ENCODE data around the gene MACROD2. TPM values are rescaled to one million over a fixed set of nuclear protein-coding genes. Genes with fewer than 3 reads are reported as not detected.

The MACROD2 gene
- total and polyA plus RNA-seq, 4 donors = 0.66 to 10.5 (median 3.3) TPM

DNA sequence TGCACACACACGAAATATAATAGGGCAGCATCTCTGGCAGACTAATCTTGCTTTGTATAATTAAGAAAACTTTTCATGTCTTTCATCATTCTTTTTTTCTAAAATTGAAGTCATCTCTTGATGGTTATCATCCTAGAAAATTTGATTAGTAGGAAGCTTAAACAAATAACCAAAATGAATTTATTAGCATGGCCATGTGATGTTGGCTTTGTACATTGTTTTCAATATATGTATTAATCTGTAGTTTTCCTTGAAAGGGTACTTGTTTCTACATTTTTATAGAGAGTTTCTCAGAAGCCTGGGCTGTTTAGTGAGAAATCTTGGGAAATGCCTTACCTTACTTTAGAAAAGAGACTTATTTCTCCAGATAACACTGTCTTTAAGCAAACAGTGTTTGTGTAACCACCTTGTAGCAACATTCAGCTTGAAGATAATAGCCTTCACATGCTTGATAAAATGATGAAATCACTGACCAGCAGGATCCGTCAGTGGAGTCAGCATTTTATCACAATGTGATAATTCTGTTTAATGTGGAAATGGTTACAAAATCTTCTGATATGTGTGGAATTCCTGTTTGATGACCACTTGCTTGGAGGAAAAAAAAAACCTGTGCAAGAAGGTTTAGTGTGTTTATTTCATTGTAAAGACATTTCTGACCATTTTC, 147.8 kb downstream of the MACROD2 start:
- H3K4me3 ChIP-seq (ENCODE audit: low read depth in 1 of 3, low read length in 3 of 3) = no peak overlapping the region
- H3K27me3 ChIP-seq (ENCODE audit: control insufficient read depth in 4 of 4, insufficient read depth in 4 of 4, low read length in 3 of 4) = no peaks in the 10 kb centered on the region
- no peak for DNase-seq (ENCODE audit: low spot score)
- peak in 1 of 2 donors; percentile 5 for TF ChIP-seq HNF4A (conservative IDR thresholded peaks at IDR 0.05)
- no peak for TF ChIP-seq TAF1 (conservative IDR thresholded peaks at IDR 0.05)
- peak in 1 of 2 donors; percentile 12 for TF ChIP-seq EGR1 (IDR thresholded peaks at IDR 0.05; ENCODE audit: low read depth in 2 of 2)
- H3K36me3 ChIP-seq (ENCODE audit: control insufficient read depth in 4 of 4, insufficient read depth in 3 of 4, low read depth in 1 of 4, low read length in 3 of 4) = no peaks in the 10 kb centered on the region
- H3K4me1 ChIP-seq (ENCODE audit: control insufficient read depth in 4 of 4, insufficient read depth in 4 of 4, low read length in 3 of 4) = peaks cover 0 to 2% (median 0%) of the 10 kb centered on the region in 4 donors
- no peak overlapping the region for H3K27ac ChIP-seq (ENCODE audit: low read depth in 1 of 2, low read length in 2 of 2)
- no peaks in the 10 kb centered on the region for H3K9me3 ChIP-seq (ENCODE audit: control insufficient read depth in 4 of 4, low read length in 3 of 4)
- WGBS = 49% methylated on average over 2 of the region's 2 CpGs
- no peak overlapping the region for H3K9ac ChIP-seq (ENCODE audit: low read depth in 1 of 2, low read length in 2 of 2)

DNA sequence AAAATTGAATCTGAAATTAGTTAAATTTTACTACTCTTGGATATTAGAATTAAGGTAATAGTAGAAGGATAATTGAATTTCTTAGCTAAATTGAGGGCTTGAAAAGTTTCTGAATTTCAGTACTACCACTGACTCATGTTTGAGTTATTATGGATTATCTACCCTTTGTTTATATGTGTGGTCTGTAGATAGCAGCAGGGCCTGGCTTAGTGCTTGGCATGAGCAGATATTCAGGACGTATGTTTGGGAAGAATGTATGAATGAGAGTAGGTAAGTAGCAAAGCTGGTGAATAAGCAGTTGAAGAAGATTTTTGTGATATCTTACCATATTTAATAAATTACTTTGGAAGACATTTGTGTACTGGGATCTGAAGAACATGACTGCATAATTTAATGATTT, 152.7 kb downstream of the MACROD2 start:
- Histone ChIP-seq H3K27me3 (ENCODE audit: control insufficient read depth in 4 of 4, insufficient read depth in 4 of 4, low read length in 3 of 4) (no peaks in the 10 kb centered on the region), H3K4me1 (ENCODE audit: control insufficient read depth in 4 of 4, insufficient read depth in 4 of 4, low read length in 3 of 4) (peaks cover 0 to 2% (median 0%) of the 10 kb centered on the region in 4 donors), H3K27ac (ENCODE audit: low read depth in 1 of 2, low read length in 2 of 2) (no peak overlapping the region), H3K36me3 (ENCODE audit: control insufficient read depth in 4 of 4, insufficient read depth in 3 of 4, low read depth in 1 of 4, low read length in 3 of 4) (no peaks in the 10 kb centered on the region), H3K9ac (ENCODE audit: low read depth in 1 of 2, low read length in 2 of 2) (no peak overlapping the region), H3K4me3 (ENCODE audit: low read depth in 1 of 3, low read length in 3 of 3) (no peak overlapping the region), H3K9me3 (ENCODE audit: control insufficient read depth in 4 of 4, low read length in 3 of 4) (no peaks in the 10 kb centered on the region)
- DNase-seq (ENCODE audit: low spot score) = no peak
- 85% methylated on average over 1 of the region's 1 CpG for WGBS
- no peak for TF ChIP-seq RXRA (IDR thresholded peaks at IDR 0.05)
- TF ChIP-seq, protein P1, sequence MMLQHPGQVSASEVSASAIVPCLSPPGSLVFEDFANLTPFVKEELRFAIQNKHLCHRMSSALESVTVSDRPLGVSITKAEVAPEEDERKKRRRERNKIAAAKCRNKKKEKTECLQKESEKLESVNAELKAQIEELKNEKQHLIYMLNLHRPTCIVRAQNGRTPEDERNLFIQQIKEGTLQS (IDR thresholded peaks at IDR 0.05) = no peak
- TF ChIP-seq SP1 (IDR thresholded peaks at IDR 0.05) = no peak
- no peak for TF ChIP-seq GABPA (IDR thresholded peaks at IDR 0.05 in 1 of 2, conservative IDR thresholded peaks at IDR 0.05 in 1 of 2)
- TF ChIP-seq YY1 (IDR thresholded peaks at IDR 0.05) = no peak
- TF ChIP-seq, protein P2, sequence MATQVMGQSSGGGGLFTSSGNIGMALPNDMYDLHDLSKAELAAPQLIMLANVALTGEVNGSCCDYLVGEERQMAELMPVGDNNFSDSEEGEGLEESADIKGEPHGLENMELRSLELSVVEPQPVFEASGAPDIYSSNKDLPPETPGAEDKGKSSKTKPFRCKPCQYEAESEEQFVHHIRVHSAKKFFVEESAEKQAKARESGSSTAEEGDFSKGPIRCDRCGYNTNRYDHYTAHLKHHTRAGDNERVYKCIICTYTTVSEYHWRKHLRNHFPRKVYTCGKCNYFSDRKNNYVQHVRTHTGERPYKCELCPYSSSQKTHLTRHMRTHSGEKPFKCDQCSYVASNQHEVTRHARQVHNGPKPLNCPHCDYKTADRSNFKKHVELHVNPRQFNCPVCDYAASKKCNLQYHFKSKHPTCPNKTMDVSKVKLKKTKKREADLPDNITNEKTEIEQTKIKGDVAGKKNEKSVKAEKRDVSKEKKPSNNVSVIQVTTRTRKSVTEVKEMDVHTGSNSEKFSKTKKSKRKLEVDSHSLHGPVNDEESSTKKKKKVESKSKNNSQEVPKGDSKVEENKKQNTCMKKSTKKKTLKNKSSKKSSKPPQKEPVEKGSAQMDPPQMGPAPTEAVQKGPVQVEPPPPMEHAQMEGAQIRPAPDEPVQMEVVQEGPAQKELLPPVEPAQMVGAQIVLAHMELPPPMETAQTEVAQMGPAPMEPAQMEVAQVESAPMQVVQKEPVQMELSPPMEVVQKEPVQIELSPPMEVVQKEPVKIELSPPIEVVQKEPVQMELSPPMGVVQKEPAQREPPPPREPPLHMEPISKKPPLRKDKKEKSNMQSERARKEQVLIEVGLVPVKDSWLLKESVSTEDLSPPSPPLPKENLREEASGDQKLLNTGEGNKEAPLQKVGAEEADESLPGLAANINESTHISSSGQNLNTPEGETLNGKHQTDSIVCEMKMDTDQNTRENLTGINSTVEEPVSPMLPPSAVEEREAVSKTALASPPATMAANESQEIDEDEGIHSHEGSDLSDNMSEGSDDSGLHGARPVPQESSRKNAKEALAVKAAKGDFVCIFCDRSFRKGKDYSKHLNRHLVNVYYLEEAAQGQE (IDR thresholded peaks at IDR 0.05) = no peak
- TF ChIP-seq NR2F2 (IDR thresholded peaks at IDR 0.05) = no peak
- no peak for TF ChIP-seq EGR1 (IDR thresholded peaks at IDR 0.05; ENCODE audit: low read depth in 2 of 2)
- no peak for TF ChIP-seq HNF4G (IDR thresholded peaks at IDR 0.05)
- no peak for TF ChIP-seq RAD21 (IDR thresholded peaks at IDR 0.05)
- no peak for TF ChIP-seq FOXA1 (IDR thresholded peaks at IDR 0.05)

DNA sequence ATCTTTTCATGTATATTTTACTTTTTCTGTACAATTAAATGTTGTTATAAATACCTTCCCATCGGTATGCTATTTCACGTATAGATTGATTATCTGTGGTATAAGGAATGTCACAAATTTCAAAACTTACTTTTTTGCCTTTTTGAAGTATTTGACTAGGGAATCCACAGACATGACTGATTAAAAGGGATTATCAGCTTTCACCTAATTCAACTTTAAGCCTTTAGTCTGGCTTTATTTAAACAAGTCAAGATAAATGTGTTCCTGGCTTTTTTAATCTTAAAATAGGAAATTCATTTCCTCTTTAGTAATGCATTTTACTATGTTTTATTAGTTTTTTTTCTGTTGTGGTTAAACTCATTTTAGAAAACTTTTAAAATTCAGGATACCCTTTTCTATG, 160.0 kb downstream of the MACROD2 start:
- 88% methylated on average over 2 of the region's 2 CpGs for WGBS
- no peaks in the 10 kb centered on the region for H3K9me3 ChIP-seq (ENCODE audit: control insufficient read depth in 4 of 4, low read length in 3 of 4)
- no peak overlapping the region for H3K9ac ChIP-seq (ENCODE audit: low read depth in 1 of 2, low read length in 2 of 2)
- no peak for DNase-seq (ENCODE audit: low spot score)
- TF ChIP-seq, protein P1 (IDR thresholded peaks at IDR 0.05) = no peak
- no peak for TF ChIP-seq JUND (IDR thresholded peaks at IDR 0.05)
- H3K27ac ChIP-seq (ENCODE audit: low read depth in 1 of 2, low read length in 2 of 2) = no peak overlapping the region
- H3K4me1 ChIP-seq (ENCODE audit: control insufficient read depth in 4 of 4, insufficient read depth in 4 of 4, low read length in 3 of 4) = no peaks in the 10 kb centered on the region
- no peaks in the 10 kb centered on the region for H3K27me3 ChIP-seq (ENCODE audit: control insufficient read depth in 4 of 4, insufficient read depth in 4 of 4, low read length in 3 of 4)
- H3K4me3 ChIP-seq (ENCODE audit: low read depth in 1 of 3, low read length in 3 of 3) = no peak overlapping the region
- no peaks in the 10 kb centered on the region for H3K36me3 ChIP-seq (ENCODE audit: control insufficient read depth in 4 of 4, insufficient read depth in 3 of 4, low read depth in 1 of 4, low read length in 3 of 4)

All from liver (tissue), 9 donors.